ENCODE data around the gene AIFM3. TPM values are rescaled to one million over a fixed set of nuclear protein-coding genes. Genes with fewer than 3 reads are reported as not detected.

The AIFM3 gene
- total and polyA plus RNA-seq, 2 of the 13 experiments (the other 11 are each of a cell fraction or from before 2014, with no cell fraction given): 9.0 to 15.3 TPM

DNA sequence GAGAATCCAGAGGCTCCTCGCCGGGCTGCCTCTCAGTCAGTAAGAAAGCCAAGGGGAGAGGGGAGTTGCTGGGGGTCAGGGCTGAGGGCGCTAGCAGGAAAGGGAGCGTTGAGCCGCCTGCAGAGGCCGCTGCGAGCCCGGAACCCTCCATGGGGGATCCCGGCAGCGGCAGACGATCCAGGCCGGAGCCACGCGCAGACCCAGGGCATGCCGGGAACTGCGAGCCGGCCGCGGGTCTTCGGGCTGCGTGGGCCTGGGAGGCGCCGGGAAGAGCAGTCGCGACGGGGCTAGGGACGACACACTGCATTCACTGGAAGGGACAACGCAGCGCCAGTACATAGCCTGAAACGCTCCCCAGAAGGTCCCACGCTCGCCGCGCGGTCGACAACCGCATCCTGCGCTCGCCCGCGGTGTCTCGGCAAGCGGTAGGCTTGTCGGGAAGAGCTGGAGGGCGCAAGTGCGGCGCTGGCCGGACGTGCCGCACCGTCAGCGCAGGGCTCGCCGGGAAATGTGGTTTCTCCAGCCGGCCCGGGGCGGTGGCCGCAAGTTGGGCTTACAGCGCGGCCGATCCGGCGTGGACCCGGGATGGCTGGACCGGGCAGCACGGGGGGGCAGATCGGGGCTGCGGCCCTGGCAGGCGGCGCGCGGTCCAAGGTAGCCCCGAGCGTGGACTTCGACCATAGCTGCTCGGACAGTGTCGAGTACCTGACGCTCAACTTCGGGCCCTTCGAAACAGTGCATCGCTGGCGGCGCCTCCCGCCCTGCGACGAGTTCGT lies 14.9 kb downstream of the AIFM3 start, which contains the start of gene LZTR1 (continued):
- no peak for TF ChIP-seq ZSCAN22 (CRISPR knock-in tag; IDR thresholded peaks at IDR 0.05)
- no peak for TF ChIP-seq ZNF207 (IDR thresholded peaks at IDR 0.05; ENCODE audit: borderline replicate concordance)
- TF ChIP-seq GFI1 (CRISPR knock-in tag; IDR thresholded peaks at IDR 0.05; ENCODE audit: borderline replicate concordance): peak; percentile 56; the same call in 1 of the 2 replicates
- TF ChIP-seq NFE2 (CRISPR knock-in tag; IDR thresholded peaks at IDR 0.05): no peak
- TF ChIP-seq MYPOP (CRISPR knock-in tag; IDR thresholded peaks at IDR 0.05): peak; percentile 97; the same call in 1 of the 2 replicates
- TF ChIP-seq ZNF225 (CRISPR knock-in tag; IDR thresholded peaks at IDR 0.05): peak; percentile 61; the same call in 1 of the 2 replicates
- TF ChIP-seq SMARCE1 (IDR thresholded peaks at IDR 0.05; ENCODE audit: borderline replicate concordance): no peak
- TF ChIP-seq RXRB (CRISPR knock-in tag; IDR thresholded peaks at IDR 0.05; ENCODE audit: borderline replicate concordance): peak; percentile 64
- TF ChIP-seq ZNF556 (CRISPR knock-in tag; IDR thresholded peaks at IDR 0.05; ENCODE audit: borderline replicate concordance): peak; percentile 77; the same call in 1 of the 2 replicates
- TF ChIP-seq MTF2 (CRISPR knock-in tag; IDR thresholded peaks at IDR 0.05; ENCODE audit: borderline replicate concordance): peak; percentile 81
- TF ChIP-seq ARNTL (CRISPR knock-in tag; IDR thresholded peaks at IDR 0.05): peak; percentile 79
- peak; percentile 87 for TF ChIP-seq ASH2L (IDR thresholded peaks at IDR 0.05; ENCODE audit: insufficient read length, low read depth, low read length)
- TF ChIP-seq HNRNPK (IDR thresholded peaks at IDR 0.05; ENCODE audit: low read depth, low read length, poor library complexity, severe bottlenecking): peak; percentile 75
- peak; percentile 97 for TF ChIP-seq ZNF607 (CRISPR knock-in tag; IDR thresholded peaks at IDR 0.05; ENCODE audit: borderline replicate concordance)
- peak; percentile 88 for TF ChIP-seq ZNF639 (CRISPR knock-in tag; conservative IDR thresholded peaks at IDR 0.05)
- TF ChIP-seq ZNF510 (CRISPR knock-in tag; IDR thresholded peaks at IDR 0.05; ENCODE audit: low read depth): peak; percentile 96; the same call in 1 of the 2 replicates
- TF ChIP-seq POLR2G (IDR thresholded peaks at IDR 0.05; ENCODE audit: low read depth, low read length): peak; percentile 95
- peak; percentile 99 for TF ChIP-seq RNF2 (conservative IDR thresholded peaks at IDR 0.05; ENCODE audit: low read depth)
- TF ChIP-seq, protein P1, sequence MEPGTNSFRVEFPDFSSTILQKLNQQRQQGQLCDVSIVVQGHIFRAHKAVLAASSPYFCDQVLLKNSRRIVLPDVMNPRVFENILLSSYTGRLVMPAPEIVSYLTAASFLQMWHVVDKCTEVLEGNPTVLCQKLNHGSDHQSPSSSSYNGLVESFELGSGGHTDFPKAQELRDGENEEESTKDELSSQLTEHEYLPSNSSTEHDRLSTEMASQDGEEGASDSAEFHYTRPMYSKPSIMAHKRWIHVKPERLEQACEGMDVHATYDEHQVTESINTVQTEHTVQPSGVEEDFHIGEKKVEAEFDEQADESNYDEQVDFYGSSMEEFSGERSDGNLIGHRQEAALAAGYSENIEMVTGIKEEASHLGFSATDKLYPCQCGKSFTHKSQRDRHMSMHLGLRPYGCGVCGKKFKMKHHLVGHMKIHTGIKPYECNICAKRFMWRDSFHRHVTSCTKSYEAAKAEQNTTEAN (CRISPR knock-in tag; conservative IDR thresholded peaks at IDR 0.05): peak; percentile 87
- TF ChIP-seq ZFP62 (CRISPR knock-in tag; IDR thresholded peaks at IDR 0.05): peak; percentile 86
- TF ChIP-seq NFIC (IDR thresholded peaks at IDR 0.05; ENCODE audit: low read length): no peak
- TF ChIP-seq SAP130 (CRISPR knock-in tag; IDR thresholded peaks at IDR 0.05; ENCODE audit: low read depth): peak; percentile 83
- 0 out of 2 replicates have a peak, but pooled peaks have one; percentile 7 for TF ChIP-seq THRA (CRISPR knock-in tag; IDR thresholded peaks at IDR 0.05; ENCODE audit: borderline replicate concordance)
- TF ChIP-seq CC2D1A (CRISPR knock-in tag; IDR thresholded peaks at IDR 0.05): no peak
- TF ChIP-seq POLR2AphosphoS5 (IDR thresholded peaks at IDR 0.05; ENCODE audit: low read depth, low read length): peak; percentile 93
- TF ChIP-seq IKZF1 (IDR thresholded peaks at IDR 0.05): no peak
- peak; percentile 87; the same call in 1 of the 2 replicates for TF ChIP-seq FOXJ3 (CRISPR knock-in tag; IDR thresholded peaks at IDR 0.05; ENCODE audit: borderline replicate concordance)
